Stimulated activated CD8-positive, alpha-beta memory T cell treated with anti-CD3 and anti-CD28 coated beads, Interleukin-12 subunit alpha, Interleukin-12 subunit beta, amount 100 ng/mL, for 24 hours (primary cell): ENCODE measurements around the gene RPH3AL.
"Not testable (repeated sequence)": the region's sequence is repeated elsewhere in the genome, so short reads cannot be mapped to it uniquely, and the experiment has no call there.

ENCODE experiments used
- DNase-seq: peaks from one replicate; pipeline ENCODE4 v3.0.0-alpha.2; 2020; ENCODE audit errors: extremely low read depth

The RPH3AL gene

GRCh38 chr17:320139-320538, 32.5 kb downstream of the RPH3AL start:
- DNase-seq, result no peak

- DNase-seq, result no peak
These were observed 33.3 kb downstream of the RPH3AL start for GRCh38 chr17:319266-319665.

- not testable (repeated sequence) for DNase-seq
These were observed 35.5 kb downstream of the RPH3AL start for GRCh38 chr17:317070-317469.

- DNase-seq, result not testable (repeated sequence)
These were observed 37.2 kb downstream of the RPH3AL start for GRCh38 chr17:315399-315798.

GRCh38 chr17:314614-314944, 38.0 kb downstream of the RPH3AL start:
- not testable (repeated sequence) for DNase-seq

GRCh38 chr17:313911-314613, 38.5 kb downstream of the RPH3AL start:
- no peak for DNase-seq

- no peak for DNase-seq
These were observed 39.4 kb downstream of the RPH3AL start for GRCh38 chr17:313231-313630.

- no peak for DNase-seq
These were observed 40.0 kb downstream of the RPH3AL start for GRCh38 chr17:312476-313148.

GRCh38 chr17:311119-311782, 41.4 kb downstream of the RPH3AL start:
- DNase-seq, result no peak

GRCh38 chr17:310111-311010, 42.2 kb downstream of the RPH3AL start:
- DNase-seq, result no peak

- DNase-seq, result no peak
These were observed 43.2 kb downstream of the RPH3AL start for GRCh38 chr17:309361-309888.

GRCh38 chr17:307741-308507, 44.7 kb downstream of the RPH3AL start:
- DNase-seq, result no peak

GRCh38 chr17:307295-307691, 45.3 kb downstream of the RPH3AL start:
- DNase-seq, result no peak

GRCh38 chr17:306536-307294, 45.9 kb downstream of the RPH3AL start:
- DNase-seq, result no peak

GRCh38 chr17:306116-306515, 46.5 kb downstream of the RPH3AL start:
- DNase-seq, result no peak

- no peak for DNase-seq
These were observed 47.3 kb downstream of the RPH3AL start for GRCh38 chr17:305090-305976.

- DNase-seq, result no peak
These were observed 48.1 kb downstream of the RPH3AL start for GRCh38 chr17:304461-304860.

- no peak for DNase-seq
These were observed 49.4 kb downstream of the RPH3AL start for GRCh38 chr17:303168-303567.

GRCh38 chr17:302300-302698, 50.3 kb downstream of the RPH3AL start:
- DNase-seq, result no peak
